Suppressor macrophage (primary cell): Measurements from ENCODE around the gene INTS6L.
A peak's percentile ranks its signal among the peaks of the same experiment; 100 is the strongest.
"Not testable (repeated sequence)": the region's sequence is repeated elsewhere in the genome, so short reads cannot be mapped to it uniquely, and the experiment has no call there.

Experiments
- DNase-seq, 4 experiments: peaks; one replicate each; pipeline ENCODE4 v3.0.0-alpha.2; 2020 to 2022

The INTS6L gene

GRCh38 chrX:135522878-135523693 lies 2.6 kb downstream of the INTS6L start:
- DNase-seq: no peak

GRCh38 chrX:135528254-135528653 lies 7.8 kb downstream of the INTS6L start:
- DNase-seq: no peak

GRCh38 chrX:135528756-135529155 lies 8.3 kb downstream of the INTS6L start:
- DNase-seq: no peak

GRCh38 chrX:135530097-135530496 lies 9.6 kb downstream of the INTS6L start:
- no peak for DNase-seq

GRCh38 chrX:135531813-135532212 lies 11.4 kb downstream of the INTS6L start:
- peak in 1 of 4 experiments; percentile 2 for DNase-seq

- no peak for DNase-seq
These were observed 14.8 kb downstream of the INTS6L start for GRCh38 chrX:135535077-135535940.

GRCh38 chrX:135536877-135537276 lies 16.4 kb downstream of the INTS6L start:
- peak in 1 of 4 experiments; percentile 2 for DNase-seq

- DNase-seq: peak in 2 of 4 experiments; percentile 8 to 36
These were observed 20.9 kb downstream of the INTS6L start for GRCh38 chrX:135541351-135541750.

- no peak for DNase-seq
These were observed 22.7 kb downstream of the INTS6L start for GRCh38 chrX:135543172-135543571.

- DNase-seq: peak in 1 of 4 experiments; percentile 1
These were observed 23.5 kb downstream of the INTS6L start for GRCh38 chrX:135543924-135544323.

GRCh38 chrX:135544338-135544948 lies 24.0 kb downstream of the INTS6L start:
- DNase-seq: peak in 2 of 4 experiments; percentile 8 to 33

- DNase-seq: peak in 1 of 4 experiments; percentile 0
These were observed 27.3 kb downstream of the INTS6L start for GRCh38 chrX:135547767-135548166.

- no peak for DNase-seq
These were observed 29.1 kb downstream of the INTS6L start for GRCh38 chrX:135549519-135549918.

GRCh38 chrX:135556055-135556454 lies 35.6 kb downstream of the INTS6L start:
- peak in 2 of 4 experiments; percentile 50 to 51 for DNase-seq

GRCh38 chrX:135557344-135557743 lies 36.9 kb downstream of the INTS6L start:
- no peak for DNase-seq

GRCh38 chrX:135572436-135572835 lies 52.0 kb downstream of the INTS6L start:
- DNase-seq: peak in 2 of 4 experiments; percentile 2 to 23

- no peak for DNase-seq
These were observed 61.0 kb downstream of the INTS6L start for GRCh38 chrX:135581496-135581895.

- DNase-seq: no peak
These were observed 64.7 kb downstream of the INTS6L start for GRCh38 chrX:135585153-135585552.

GRCh38 chrX:135591871-135592270 lies 71.4 kb downstream of the INTS6L start:
- DNase-seq: no peak

GRCh38 chrX:135594049-135594448 lies 73.6 kb downstream of the INTS6L start:
- DNase-seq: not testable (repeated sequence)

GRCh38 chrX:135594453-135594852 lies 74.0 kb downstream of the INTS6L start:
- DNase-seq: not testable (repeated sequence)

- no peak for DNase-seq
These were observed 75.1 kb downstream of the INTS6L start for GRCh38 chrX:135595543-135595942.

GRCh38 chrX:135596495-135596894 lies 76.0 kb downstream of the INTS6L start:
- peak; percentile 34 to 75 (median 50) for DNase-seq
